ENCODE measurements around the gene SDR42E1. TPM values are rescaled to one million over a fixed set of nuclear protein-coding genes. Genes with fewer than 3 reads are reported as not detected.

Gene SDR42E1
- total RNA-seq, 4 donors from 2014 or later = 0.16 to 2.3 (median 0.20) TPM

DNA sequence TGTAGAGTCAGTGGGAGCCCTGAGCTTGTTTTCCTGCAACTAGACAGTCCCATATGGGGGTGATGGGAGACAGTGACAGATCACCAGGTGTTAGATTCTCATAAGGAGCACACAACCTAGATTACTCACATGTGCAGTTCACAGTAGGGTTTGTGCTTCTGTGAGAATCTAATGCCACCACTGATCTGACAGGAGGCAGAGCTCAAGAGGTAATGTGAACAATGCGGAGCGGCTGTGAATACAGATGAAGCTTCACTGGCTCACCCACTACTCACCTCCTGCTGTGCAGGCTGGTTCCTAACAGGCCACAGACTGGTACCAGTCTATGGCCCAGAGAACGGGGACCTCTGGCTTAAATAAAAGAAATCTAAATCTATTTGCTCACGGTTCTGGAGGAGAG lies 13.6 kb upstream of the SDR42E1 start:
- TF ChIP-seq, protein P1, sequence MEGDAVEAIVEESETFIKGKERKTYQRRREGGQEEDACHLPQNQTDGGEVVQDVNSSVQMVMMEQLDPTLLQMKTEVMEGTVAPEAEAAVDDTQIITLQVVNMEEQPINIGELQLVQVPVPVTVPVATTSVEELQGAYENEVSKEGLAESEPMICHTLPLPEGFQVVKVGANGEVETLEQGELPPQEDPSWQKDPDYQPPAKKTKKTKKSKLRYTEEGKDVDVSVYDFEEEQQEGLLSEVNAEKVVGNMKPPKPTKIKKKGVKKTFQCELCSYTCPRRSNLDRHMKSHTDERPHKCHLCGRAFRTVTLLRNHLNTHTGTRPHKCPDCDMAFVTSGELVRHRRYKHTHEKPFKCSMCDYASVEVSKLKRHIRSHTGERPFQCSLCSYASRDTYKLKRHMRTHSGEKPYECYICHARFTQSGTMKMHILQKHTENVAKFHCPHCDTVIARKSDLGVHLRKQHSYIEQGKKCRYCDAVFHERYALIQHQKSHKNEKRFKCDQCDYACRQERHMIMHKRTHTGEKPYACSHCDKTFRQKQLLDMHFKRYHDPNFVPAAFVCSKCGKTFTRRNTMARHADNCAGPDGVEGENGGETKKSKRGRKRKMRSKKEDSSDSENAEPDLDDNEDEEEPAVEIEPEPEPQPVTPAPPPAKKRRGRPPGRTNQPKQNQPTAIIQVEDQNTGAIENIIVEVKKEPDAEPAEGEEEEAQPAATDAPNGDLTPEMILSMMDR (IDR thresholded peaks at IDR 0.05; ENCODE audit: low read depth) = no peak

DNA sequence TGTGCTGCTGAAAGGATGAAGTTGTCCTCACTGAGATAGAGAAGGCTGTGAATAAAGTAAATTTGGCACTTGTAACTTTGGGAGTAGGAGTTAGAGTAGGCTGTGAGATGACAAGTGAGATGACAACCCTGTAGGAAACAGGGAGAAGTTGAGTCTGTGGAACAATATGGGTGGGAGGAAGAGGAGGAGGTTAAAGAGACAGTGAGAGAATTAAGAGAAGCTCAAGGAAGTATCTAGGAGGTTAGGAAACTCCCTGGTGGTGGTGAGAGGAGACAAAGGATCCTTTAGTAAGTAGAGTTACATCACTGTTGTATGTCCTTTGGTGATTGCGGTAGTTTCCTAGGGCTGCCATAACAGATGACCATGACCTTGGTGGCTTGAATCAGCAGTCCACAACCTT lies 13.0 kb upstream of the SDR42E1 start:
- TF ChIP-seq, protein P1 (IDR thresholded peaks at IDR 0.05; ENCODE audit: low read depth) = no peak

DNA sequence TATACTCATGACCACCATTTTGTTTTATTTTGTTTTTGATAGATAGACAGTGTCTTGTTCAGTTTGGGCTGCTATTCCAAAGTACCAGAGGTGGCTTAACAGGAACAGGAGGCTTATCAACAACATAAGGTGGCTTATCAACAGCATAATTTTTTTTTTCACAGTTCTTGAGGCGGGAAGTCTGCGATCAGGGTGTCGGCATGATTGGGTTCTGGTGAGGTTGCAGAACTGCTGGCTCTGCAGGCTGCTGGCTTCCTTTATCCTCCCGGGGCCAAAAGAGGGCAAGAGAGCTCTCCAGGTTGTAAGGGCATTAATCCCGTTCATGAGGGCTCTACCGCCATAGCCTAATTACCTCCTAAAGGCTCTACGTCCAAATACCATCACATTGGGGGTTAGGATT lies 11.9 kb upstream of the SDR42E1 start:
- TF ChIP-seq, protein P1 (IDR thresholded peaks at IDR 0.05; ENCODE audit: low read depth) = no peak

DNA sequence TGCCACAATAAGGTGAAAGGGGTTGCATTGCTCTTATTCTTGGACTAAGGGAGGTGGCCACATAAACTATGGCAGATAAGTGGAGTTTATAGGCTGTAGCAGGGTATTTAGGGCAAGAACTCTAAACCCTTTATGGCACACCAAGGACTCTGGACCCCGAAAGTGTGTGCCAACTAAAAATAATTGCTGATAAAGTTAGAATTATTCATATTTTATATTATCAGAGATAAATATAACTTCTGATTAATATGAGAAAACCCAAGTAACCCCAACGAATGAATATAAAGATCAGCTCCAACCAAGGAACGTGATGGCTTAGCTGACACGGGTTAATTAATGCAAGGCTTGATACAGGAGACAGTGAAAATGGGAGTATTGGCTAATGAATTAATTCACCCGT lies 8.8 kb upstream of the SDR42E1 start:
- TF ChIP-seq, protein P1 (IDR thresholded peaks at IDR 0.05; ENCODE audit: low read depth) = no peak

DNA sequence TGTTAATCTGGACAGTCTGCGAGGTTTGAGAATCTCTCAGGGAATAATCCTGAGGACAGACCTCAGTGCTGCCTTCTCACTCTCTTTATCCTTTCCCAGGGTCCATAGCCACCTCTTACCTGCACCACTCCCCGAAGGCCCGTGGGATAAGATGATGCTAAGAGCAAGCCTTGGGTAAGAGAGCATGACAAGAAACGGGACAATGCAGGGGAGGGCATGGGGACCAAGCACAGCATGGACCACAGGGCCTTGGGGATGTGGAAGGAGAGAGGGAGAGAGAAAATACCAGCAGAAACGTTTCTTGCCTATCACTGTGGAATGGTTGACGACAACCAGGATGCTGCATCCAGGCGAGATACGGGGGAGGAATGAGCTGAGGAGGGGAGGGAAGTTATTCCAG lies 8.3 kb upstream of the SDR42E1 start:
- TF ChIP-seq, protein P1 (IDR thresholded peaks at IDR 0.05; ENCODE audit: low read depth) = no peak

DNA sequence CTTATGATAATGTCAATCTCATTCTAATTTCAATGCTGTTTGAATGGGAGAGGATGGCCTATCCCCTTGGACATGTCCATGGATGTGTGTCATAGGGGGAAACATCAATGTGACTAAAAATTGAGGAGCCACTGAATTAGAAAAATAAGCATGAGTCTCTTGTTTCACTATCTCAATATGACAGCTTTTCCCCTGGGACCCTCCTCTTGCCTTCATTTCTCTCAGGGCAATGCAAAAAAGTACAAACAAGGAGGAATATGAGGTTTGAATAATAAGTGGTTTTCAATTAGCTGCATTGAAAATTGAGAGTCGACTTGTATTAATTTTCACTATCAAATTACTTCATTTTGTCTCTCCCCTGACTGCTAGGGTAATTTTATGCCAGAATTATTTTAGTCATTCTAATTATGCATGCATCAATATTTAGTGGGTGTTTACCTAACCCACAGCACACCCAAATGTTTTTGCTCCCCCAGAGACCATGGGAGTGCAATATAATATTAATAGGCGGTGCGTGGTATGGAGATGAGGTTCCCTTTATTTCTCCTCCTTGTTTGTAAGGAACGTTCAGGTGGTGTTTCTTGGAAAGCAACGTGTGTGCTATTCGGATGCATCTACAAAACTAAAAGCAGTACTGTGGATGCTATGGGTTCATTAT lies 6.8 kb upstream of the SDR42E1 start:
- TF ChIP-seq, protein P1 (IDR thresholded peaks at IDR 0.05; ENCODE audit: low read depth) = no peak

DNA sequence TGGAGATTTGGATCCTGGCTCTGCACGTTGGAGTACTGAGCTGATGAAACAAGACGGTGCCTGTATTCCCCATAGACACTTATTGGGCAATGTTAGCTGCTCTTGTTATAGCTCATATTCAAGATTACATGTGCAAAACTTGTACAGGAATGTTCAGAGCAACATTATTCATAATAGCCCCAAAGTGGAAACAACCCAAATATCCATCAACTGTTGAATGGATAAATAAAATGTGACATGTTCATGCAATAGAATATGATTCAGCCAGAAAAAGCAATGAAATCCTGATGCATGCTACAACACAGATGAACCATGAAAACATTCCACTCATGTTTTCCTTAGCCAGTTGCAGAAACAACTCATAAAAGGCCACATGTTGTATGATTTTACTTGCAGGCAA lies 5.7 kb upstream of the SDR42E1 start:
- TF ChIP-seq, protein P1 (IDR thresholded peaks at IDR 0.05; ENCODE audit: low read depth) = no peak
